C4-2B (cell line): ENCODE measurements around the gene SPATA6.
A peak's percentile ranks its signal among the peaks of the same experiment; 100 is the strongest.
"Not testable (repeated sequence)": the region's sequence is repeated elsewhere in the genome, so short reads cannot be mapped to it uniquely, and the experiment has no call there.

ENCODE experiments used
- H3K27ac ChIP-seq: fragments of 450-650 bp; 2 replicates; pipeline ENCODE4 v1.5.1; 2017
- CTCF ChIP-seq: fragments of 450-650 bp; conservative IDR thresholded peaks from 2 replicates; pipeline ENCODE4 v1.5.1; 2017; ENCODE audit warnings: mild to moderate bottlenecking
- ZFX ChIP-seq: fragments of 450-650 bp; IDR thresholded peaks from 2 replicates; pipeline ENCODE4 v1.6.1; 2017

Gene SPATA6

GRCh38 chr1:48291421-48291820 is 180.6 kb downstream of the SPATA6 start:
- TF ChIP-seq ZFX (no peak), CTCF (no peak)
- H3K27ac ChIP-seq, result no peak overlapping the region

- TF ChIP-seq ZFX (no peak), CTCF (no peak)
- no peak overlapping the region for H3K27ac ChIP-seq
Measured at GRCh38 chr1:48285525-48285924, 186.5 kb downstream of the SPATA6 start.

GRCh38 chr1:48284696-48285420 is 187.1 kb downstream of the SPATA6 start:
- peak; percentile 32 for TF ChIP-seq CTCF

GRCh38 chr1:48282329-48282728 is 189.7 kb downstream of the SPATA6 start:
- not testable (repeated sequence) for H3K27ac ChIP-seq

More at GRCh38 chr1:48284696-48285420, 187.1 kb downstream of the SPATA6 start:
- H3K27ac ChIP-seq, result not testable (repeated sequence)

GRCh38 chr1:48277437-48277836 is 194.6 kb downstream of the SPATA6 start:
- not testable (repeated sequence) for H3K27ac ChIP-seq

GRCh38 chr1:48266576-48266975 is 205.4 kb downstream of the SPATA6 start:
- H3K27ac ChIP-seq, result no peak overlapping the region
- TF ChIP-seq CTCF, result no peak
- TF ChIP-seq ZFX, result no peak

- no peak overlapping the region for H3K27ac ChIP-seq
- TF ChIP-seq CTCF (no peak), ZFX (no peak)
Measured at GRCh38 chr1:48263041-48263440, 209.0 kb downstream of the SPATA6 start.

- TF ChIP-seq ZFX (no peak), CTCF (no peak)
- H3K27ac ChIP-seq, result no peak overlapping the region
Measured at GRCh38 chr1:48261881-48262400, 210.1 kb downstream of the SPATA6 start.
